ENCODE data around the gene ACAN. TPM values are rescaled to one million over a fixed set of nuclear protein-coding genes. Genes with fewer than 3 reads are reported as not detected.

ACAN gene
- polyA plus RNA-seq, 1 donor: 0.16 TPM

- H3K27me3 ChIP-seq (ENCODE audit: control insufficient read depth, insufficient read depth, low read length): peaks cover 27% of the 10 kb centered on the region
- H3K27ac ChIP-seq (ENCODE audit: low read length): no peak overlapping the region
- WGBS (ENCODE audit: insufficient coverage, low lambda C conversion rate): no CpG with 5 or more reads among the region's 15 CpGs
- no peak for DNase-seq
- no peaks in the 10 kb centered on the region for H3K9me3 ChIP-seq (ENCODE audit: control insufficient read depth, low read depth, low read length)
- no peaks in the 10 kb centered on the region for H3K4me1 ChIP-seq (ENCODE audit: control insufficient read depth, insufficient read depth, low read length)
- H3K4me3 ChIP-seq (ENCODE audit: low read length): no peak overlapping the region
- no peaks in the 10 kb centered on the region for H3K36me3 ChIP-seq (ENCODE audit: control insufficient read depth, insufficient read depth, low read length)
Measured at GRCh38 chr15:88874275-88874674, 71.0 kb downstream of the ACAN start.

GRCh38 chr15:88874684-88875083 is 71.4 kb downstream of the ACAN start:
- WGBS (ENCODE audit: insufficient coverage, low lambda C conversion rate): no CpG with 5 or more reads among the region's 6 CpGs
- no peak overlapping the region for H3K27ac ChIP-seq (ENCODE audit: low read length)
- H3K4me3 ChIP-seq (ENCODE audit: low read length): no peak overlapping the region
- no peak for DNase-seq
- H3K9me3 ChIP-seq (ENCODE audit: control insufficient read depth, low read depth, low read length): no peaks in the 10 kb centered on the region
- no peaks in the 10 kb centered on the region for H3K4me1 ChIP-seq (ENCODE audit: control insufficient read depth, insufficient read depth, low read length)
- peaks cover 27% of the 10 kb centered on the region for H3K27me3 ChIP-seq (ENCODE audit: control insufficient read depth, insufficient read depth, low read length)
- H3K36me3 ChIP-seq (ENCODE audit: control insufficient read depth, insufficient read depth, low read length): no peaks in the 10 kb centered on the region

- WGBS (ENCODE audit: insufficient coverage, low lambda C conversion rate): no CpG with 5 or more reads among the region's 10 CpGs
- H3K27me3 ChIP-seq (ENCODE audit: control insufficient read depth, insufficient read depth, low read length): peaks cover 21% of the 10 kb centered on the region
- H3K27ac ChIP-seq (ENCODE audit: low read length): no peak overlapping the region
- no peaks in the 10 kb centered on the region for H3K9me3 ChIP-seq (ENCODE audit: control insufficient read depth, low read depth, low read length)
- H3K4me3 ChIP-seq (ENCODE audit: low read length): no peak overlapping the region
- H3K4me1 ChIP-seq (ENCODE audit: control insufficient read depth, insufficient read depth, low read length): no peaks in the 10 kb centered on the region
- no peak for DNase-seq
- no peaks in the 10 kb centered on the region for H3K36me3 ChIP-seq (ENCODE audit: control insufficient read depth, insufficient read depth, low read length)
Measured at GRCh38 chr15:88876573-88876972, 73.3 kb downstream of the ACAN start.

DNA sequence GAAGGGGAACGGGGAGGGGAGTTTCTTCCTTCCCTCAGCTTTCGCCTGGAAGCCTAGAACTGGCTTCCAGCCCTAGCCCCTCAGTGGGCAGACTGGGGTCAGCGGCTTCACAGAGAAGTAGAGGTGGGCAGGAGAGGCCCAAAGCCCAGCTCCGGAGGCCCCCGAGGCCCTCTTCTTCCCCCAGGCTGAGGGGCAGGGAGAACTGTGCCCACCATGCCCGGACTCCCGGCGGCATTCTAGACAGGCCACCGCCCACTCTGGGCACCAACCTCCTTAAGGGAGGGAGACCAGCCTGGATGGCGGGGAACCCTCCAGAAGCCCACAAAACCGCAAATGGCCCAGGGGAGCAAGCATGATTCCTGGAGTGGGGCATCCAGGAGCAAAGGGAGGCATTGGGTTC is 74.2 kb downstream of the ACAN start:
- DNase-seq: no peak
- Histone ChIP-seq H3K9me3 (ENCODE audit: control insufficient read depth, low read depth, low read length) (no peaks in the 10 kb centered on the region), H3K4me3 (ENCODE audit: low read length) (no peak overlapping the region), H3K4me1 (ENCODE audit: control insufficient read depth, insufficient read depth, low read length) (no peaks in the 10 kb centered on the region), H3K27me3 (ENCODE audit: control insufficient read depth, insufficient read depth, low read length) (peaks cover 14% of the 10 kb centered on the region), H3K36me3 (ENCODE audit: control insufficient read depth, insufficient read depth, low read length) (no peaks in the 10 kb centered on the region), H3K27ac (ENCODE audit: low read length) (no peak overlapping the region)
- WGBS (ENCODE audit: insufficient coverage, low lambda C conversion rate): 100% methylated on average over 2 of the region's 11 CpGs

- Histone ChIP-seq H3K36me3 (ENCODE audit: control insufficient read depth, insufficient read depth, low read length) (no peaks in the 10 kb centered on the region), H3K4me3 (ENCODE audit: low read length) (no peak overlapping the region)
- WGBS (ENCODE audit: insufficient coverage, low lambda C conversion rate): no CpG with 5 or more reads among the region's 22 CpGs
Measured at GRCh38 chr15:88877906-88878305, 74.7 kb downstream of the ACAN start.

GRCh38 chr15:88878720-88879184 is 75.5 kb downstream of the ACAN start:
- no peak for DNase-seq
- Histone ChIP-seq H3K27ac (ENCODE audit: low read length) (no peak overlapping the region), H3K9me3 (ENCODE audit: control insufficient read depth, low read depth, low read length) (no peaks in the 10 kb centered on the region), H3K27me3 (ENCODE audit: control insufficient read depth, insufficient read depth, low read length) (peaks cover 4% of the 10 kb centered on the region), H3K4me3 (ENCODE audit: low read length) (no peak overlapping the region), H3K36me3 (ENCODE audit: control insufficient read depth, insufficient read depth, low read length) (no peaks in the 10 kb centered on the region), H3K4me1 (ENCODE audit: control insufficient read depth, insufficient read depth, low read length) (no peaks in the 10 kb centered on the region)
- no CpG with 5 or more reads among the region's 18 CpGs for WGBS (ENCODE audit: insufficient coverage, low lambda C conversion rate)

More at GRCh38 chr15:88877906-88878305, 74.7 kb downstream of the ACAN start:
- Histone ChIP-seq H3K27me3 (ENCODE audit: control insufficient read depth, insufficient read depth, low read length) (peaks cover 10% of the 10 kb centered on the region), H3K9me3 (ENCODE audit: control insufficient read depth, low read depth, low read length) (no peaks in the 10 kb centered on the region), H3K27ac (ENCODE audit: low read length) (no peak overlapping the region), H3K4me1 (ENCODE audit: control insufficient read depth, insufficient read depth, low read length) (no peaks in the 10 kb centered on the region)
- no peak for DNase-seq

GRCh38 chr15:88880944-88881740 is 77.9 kb downstream of the ACAN start:
- no peaks in the 10 kb centered on the region for H3K9me3 ChIP-seq (ENCODE audit: control insufficient read depth, low read depth, low read length)
- no peaks in the 10 kb centered on the region for H3K27me3 ChIP-seq (ENCODE audit: control insufficient read depth, insufficient read depth, low read length)
- no peak overlapping the region for H3K27ac ChIP-seq (ENCODE audit: low read length)
- H3K4me1 ChIP-seq (ENCODE audit: control insufficient read depth, insufficient read depth, low read length): no peaks in the 10 kb centered on the region
- H3K4me3 ChIP-seq (ENCODE audit: low read length): no peak overlapping the region
- H3K36me3 ChIP-seq (ENCODE audit: control insufficient read depth, insufficient read depth, low read length): no peaks in the 10 kb centered on the region
- WGBS (ENCODE audit: insufficient coverage, low lambda C conversion rate): no CpG with 5 or more reads among the region's 31 CpGs
- DNase-seq: no peak

DNA sequence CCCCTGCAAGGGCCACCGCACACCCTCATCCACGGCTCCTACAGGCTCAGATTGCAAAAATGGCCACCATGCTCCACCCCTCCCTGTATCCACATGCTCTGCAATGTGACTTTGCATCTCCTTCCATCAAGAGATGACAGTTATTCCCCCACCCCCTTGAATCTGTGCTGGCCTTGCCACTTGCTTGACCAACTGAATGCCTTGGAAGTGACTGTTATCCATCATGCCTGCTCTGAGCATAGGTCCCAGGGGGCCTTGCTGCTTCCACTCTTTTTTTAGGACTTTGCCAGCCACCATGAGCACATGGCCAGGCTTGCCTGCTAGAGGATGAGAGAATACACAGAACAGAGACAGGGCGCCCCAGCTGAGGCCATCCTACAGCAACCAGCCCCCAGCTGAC is 78.5 kb downstream of the ACAN start:
- H3K4me3 ChIP-seq (ENCODE audit: low read length): no peak overlapping the region
- no CpG with 5 or more reads among the region's 3 CpGs for WGBS (ENCODE audit: insufficient coverage, low lambda C conversion rate)
- H3K4me1 ChIP-seq (ENCODE audit: control insufficient read depth, insufficient read depth, low read length): no peaks in the 10 kb centered on the region
- H3K36me3 ChIP-seq (ENCODE audit: control insufficient read depth, insufficient read depth, low read length): no peaks in the 10 kb centered on the region
- H3K9me3 ChIP-seq (ENCODE audit: control insufficient read depth, low read depth, low read length): no peaks in the 10 kb centered on the region
- no peak overlapping the region for H3K27ac ChIP-seq (ENCODE audit: low read length)
- no peaks in the 10 kb centered on the region for H3K27me3 ChIP-seq (ENCODE audit: control insufficient read depth, insufficient read depth, low read length)
- no peak for DNase-seq

DNA sequence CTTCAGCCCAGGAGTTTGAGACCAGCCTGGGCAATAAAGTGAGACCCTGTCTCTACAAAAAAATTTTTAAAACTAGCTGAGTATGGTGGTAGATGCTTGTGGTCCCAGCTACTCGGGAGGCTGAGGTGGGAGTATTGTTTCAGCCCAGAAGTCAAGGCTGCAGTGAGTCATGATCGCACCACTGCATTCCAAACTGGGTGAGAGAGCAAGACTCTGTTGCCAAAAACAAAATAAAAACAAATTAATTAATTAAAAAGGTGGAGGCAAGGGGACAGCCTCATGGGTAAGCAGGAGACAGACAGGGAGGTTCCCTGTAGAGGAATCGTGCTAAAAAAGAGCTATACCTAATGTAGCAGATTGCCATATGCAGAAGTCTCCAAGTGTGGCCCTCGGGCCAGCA is 79.5 kb downstream of the ACAN start:
- Histone ChIP-seq H3K27me3 (ENCODE audit: control insufficient read depth, insufficient read depth, low read length) (no peaks in the 10 kb centered on the region), H3K27ac (ENCODE audit: low read length) (no peak overlapping the region), H3K9me3 (ENCODE audit: control insufficient read depth, low read depth, low read length) (no peaks in the 10 kb centered on the region), H3K36me3 (ENCODE audit: control insufficient read depth, insufficient read depth, low read length) (no peaks in the 10 kb centered on the region), H3K4me1 (ENCODE audit: control insufficient read depth, insufficient read depth, low read length) (no peaks in the 10 kb centered on the region), H3K4me3 (ENCODE audit: low read length) (no peak overlapping the region)
- 80% methylated on average over 1 of the region's 4 CpGs for whole genome bisulfite sequencing (ENCODE audit: insufficient coverage, low lambda C conversion rate)
- DNase-seq: no peak

DNA sequence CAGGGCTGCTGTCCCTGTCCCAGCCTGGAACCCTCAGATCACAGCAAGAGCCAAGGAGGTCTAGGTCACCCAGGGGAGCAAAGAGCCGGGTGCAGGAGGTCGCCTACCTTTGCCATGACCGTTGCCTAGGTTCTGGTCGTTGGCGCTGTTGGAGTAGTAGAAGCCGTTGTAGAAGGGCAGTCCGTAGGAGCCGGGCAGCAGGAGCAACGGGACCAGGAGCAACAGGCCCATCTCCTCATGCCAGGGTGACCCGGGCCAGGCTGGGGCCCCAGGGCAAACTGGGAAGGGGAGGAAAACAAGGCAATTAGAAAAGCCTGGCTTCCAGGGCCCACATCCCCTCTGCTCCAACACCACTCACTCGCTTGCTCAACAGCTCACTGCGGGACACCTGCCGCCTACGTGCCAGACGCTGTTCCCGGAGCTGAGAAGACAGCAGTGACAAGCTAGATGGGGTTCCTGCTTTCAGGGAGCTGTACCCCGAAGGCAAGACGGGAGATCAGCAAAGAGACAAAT is 83.9 kb downstream of the ACAN start:
- Histone ChIP-seq H3K4me1 (ENCODE audit: control insufficient read depth, insufficient read depth, low read length) (no peaks in the 10 kb centered on the region), H3K27ac (ENCODE audit: low read length) (no peak overlapping the region), H3K4me3 (ENCODE audit: low read length) (no peak overlapping the region), H3K9me3 (ENCODE audit: control insufficient read depth, low read depth, low read length) (no peaks in the 10 kb centered on the region), H3K36me3 (ENCODE audit: control insufficient read depth, insufficient read depth, low read length) (no peaks in the 10 kb centered on the region), H3K27me3 (ENCODE audit: control insufficient read depth, insufficient read depth, low read length) (no peaks in the 10 kb centered on the region)
- DNase-seq: no peak
- WGBS (ENCODE audit: insufficient coverage, low lambda C conversion rate): no CpG with 5 or more reads among the region's 18 CpGs

GRCh38 chr15:88888719-88889118 is 85.5 kb downstream of the ACAN start:
- Histone ChIP-seq H3K27me3 (ENCODE audit: control insufficient read depth, insufficient read depth, low read length) (peaks cover 3% of the 10 kb centered on the region), H3K27ac (ENCODE audit: low read length) (no peak overlapping the region), H3K4me1 (ENCODE audit: control insufficient read depth, insufficient read depth, low read length) (no peaks in the 10 kb centered on the region), H3K4me3 (ENCODE audit: low read length) (no peak overlapping the region), H3K36me3 (ENCODE audit: control insufficient read depth, insufficient read depth, low read length) (no peaks in the 10 kb centered on the region), H3K9me3 (ENCODE audit: control insufficient read depth, low read depth, low read length) (no peaks in the 10 kb centered on the region)
- DNase-seq: no peak
- WGBS (ENCODE audit: insufficient coverage, low lambda C conversion rate): no CpG with 5 or more reads among the region's 5 CpGs

All from large intestine (tissue), 3 donors.